Natural killer cell (primary cell): ENCODE results near the gene ARID5B. TPM values are rescaled to one million over a fixed set of nuclear protein-coding genes. Genes with fewer than 3 reads are reported as not detected.
"Not testable (repeated sequence)": the region's sequence is repeated elsewhere in the genome, so short reads cannot be mapped to it uniquely, and the experiment has no call there.

Experiments used
- ATAC-seq, 3 donors: fragments of 150-1000 bp in 2 of 3; fragments of 200-7000 bp in 1 of 3; cut with Tn5 transposase; 1 replicate in 1 of 3; 2 replicates in 2 of 3; pipeline ENCODE4 v1.10.0; 2021; ENCODE audit warnings: mild to moderate bottlenecking in 2 of 3, moderate library complexity in 2 of 3
- DNase-seq, 2 donors: peaks; one replicate each; pipeline versions ENCODE4 v3.0.0 to v3.0.0-alpha.2; 2013 to 2021; ENCODE audit warnings: mixed read lengths in 1 of 2
- H3K27ac ChIP-seq: one replicate; pipeline ENCODE4 v1.5.1; 2013; ENCODE audit warnings: mild to moderate bottlenecking, low read length
- H3K27me3 ChIP-seq: one replicate; pipeline ENCODE4 v1.6.1; 2013; ENCODE audit warnings: low read length; ENCODE audit not compliant: control insufficient read depth, insufficient read depth
- H3K36me3 ChIP-seq: one replicate; pipeline ENCODE4 v1.6.1; 2013; ENCODE audit warnings: low read length; ENCODE audit not compliant: control insufficient read depth, insufficient read depth
- H3K4me1 ChIP-seq: one replicate; pipeline ENCODE4 v1.6.1; 2013; ENCODE audit warnings: low read length; ENCODE audit not compliant: control insufficient read depth, insufficient read depth
- H3K4me3 ChIP-seq: one replicate; pipeline ENCODE4 v1.5.1; 2013; ENCODE audit warnings: low read length
- H3K9me3 ChIP-seq: one replicate; pipeline ENCODE4 v1.6.1; 2013; ENCODE audit warnings: low read length; ENCODE audit not compliant: control insufficient read depth, insufficient read depth
- H3K27ac Mint-ChIP-seq, 2 donors: one replicate each; pipeline ENCODE4 v1.8.0; 2022; ENCODE audit warnings: mild to moderate bottlenecking in 2 of 2, mixed read lengths in 2 of 2, moderate library complexity in 1 of 2
- H3K27me3 Mint-ChIP-seq, 2 donors: one replicate each; pipeline ENCODE4 v1.8.0; 2022; ENCODE audit warnings: low read depth in 2 of 2, mixed read lengths in 2 of 2
- H3K36me3 Mint-ChIP-seq: one replicate; pipeline ENCODE4 v1.8.0; 2022; ENCODE audit warnings: mixed read lengths
- H3K4me1 Mint-ChIP-seq, 2 donors: one replicate each; pipeline ENCODE4 v1.8.0; 2022; ENCODE audit warnings: mixed read lengths in 2 of 2
- H3K4me3 Mint-ChIP-seq: one replicate; pipeline ENCODE4 v1.8.0; 2022; ENCODE audit warnings: mild to moderate bottlenecking, moderate library complexity, mixed read lengths
- H3K9me3 Mint-ChIP-seq, 2 donors: one replicate each; pipeline ENCODE4 v1.8.0; 2022; ENCODE audit warnings: mixed read lengths in 2 of 2
- CTCF ChIP-seq: fragments of 200-600 bp; IDR thresholded peaks from one replicate; pipeline ENCODE4 v1.8.0; 2022; ENCODE audit warnings: antibody characterized with exemption
- WGBS: methylation state at CpG from one replicate; pipeline ENCODE4 v1.1.7; 2013; ENCODE audit warnings: missing lambda C conversion rate; ENCODE audit not compliant: insufficient coverage; 5-methylcytosine and 5-hydroxymethylcytosine counted together
- intact Hi-C: fragments of 100-400 bp; cut with micrococcal nuclease; formaldehyde crosslinking; loops from one replicate; pipeline ENCODE4 v1.14.2; 2022
- total RNA-seq, 4 donors: library from RNA; stranded (reverse); fragments of 120-200 nt in 1 of 4; gene quantifications; one replicate each; pipeline versions ENCODE4 v1.2.3 to v1.2.4, GENCODE V29; 2013 to 2022

The ARID5B gene
- total RNA-seq, 3 donors from 2014 or later (not counting 1 experiment from before 2014, with no cell fraction given), result 22.3 to 44.3 (median 31.3) TPM

GRCh38 chr10:62027841-62028501 lies 126.5 kb downstream of the ARID5B start:
- H3K27ac ChIP-seq, result no peak overlapping the region
- no peaks in the 10 kb centered on the region for H3K9me3 Mint-ChIP-seq
- H3K27me3 Mint-ChIP-seq, result no peaks in the 10 kb centered on the region
- 97% methylated on average over 4 of the region's 5 CpGs for WGBS
- H3K4me1 ChIP-seq, result peaks cover 6% of the 10 kb centered on the region
- no peaks in the 10 kb centered on the region for H3K9me3 ChIP-seq
- no peak for TF ChIP-seq CTCF
- no peak for ATAC-seq
- no peak overlapping the region for H3K4me3 Mint-ChIP-seq
- no peak for DNase-seq
- H3K36me3 Mint-ChIP-seq, result no peaks in the 10 kb centered on the region
- peaks cover 41 to 48% of the 10 kb centered on the region in 2 donors for H3K4me1 Mint-ChIP-seq
- H3K27me3 ChIP-seq, result no peaks in the 10 kb centered on the region
- intact Hi-C loops, result no loop called here
- no peaks in the 10 kb centered on the region for H3K36me3 ChIP-seq
- H3K4me3 ChIP-seq, result no peak overlapping the region
- peak overlapping the region in 1 of 2 donors; percentile 61 for H3K27ac Mint-ChIP-seq

GRCh38 chr10:62028502-62028842 lies 127.0 kb downstream of the ARID5B start:
- H3K9me3 ChIP-seq, H3K27me3 ChIP-seq, H3K4me1 ChIP-seq, H3K27me3 Mint-ChIP-seq, H3K4me3 ChIP-seq, ATAC-seq, H3K36me3 ChIP-seq, H3K9me3 Mint-ChIP-seq, intact Hi-C loops, DNase-seq, H3K27ac Mint-ChIP-seq, H3K27ac ChIP-seq, H3K36me3 Mint-ChIP-seq, H3K4me3 Mint-ChIP-seq: not testable (repeated sequence)
- H3K4me1 Mint-ChIP-seq, result peaks cover 41 to 47% of the 10 kb centered on the region in 2 donors
- 100% methylated on average over 5 of the region's 5 CpGs for WGBS

GRCh38 chr10:62029401-62029800 lies 127.9 kb downstream of the ARID5B start:
- Histone ChIP-seq H3K9me3 (no peaks in the 10 kb centered on the region), H3K27me3 (no peaks in the 10 kb centered on the region), H3K4me1 (peaks cover 6% of the 10 kb centered on the region), H3K27ac (no peak overlapping the region), H3K36me3 (no peaks in the 10 kb centered on the region), H3K4me3 (no peak overlapping the region)
- H3K36me3 Mint-ChIP-seq, result no peaks in the 10 kb centered on the region
- WGBS, result 100% methylated on average over 2 of the region's 2 CpGs
- H3K4me3 Mint-ChIP-seq, result no peak overlapping the region
- H3K4me1 Mint-ChIP-seq, result peaks cover 40 to 51% of the 10 kb centered on the region in 2 donors
- no peaks in the 10 kb centered on the region for H3K27me3 Mint-ChIP-seq
- no peak for TF ChIP-seq CTCF
- intact Hi-C loops, result no loop called here
- no peak for ATAC-seq
- no peak for DNase-seq
- H3K27ac Mint-ChIP-seq, result peak overlapping the region in 1 of 2 donors; percentile 37
- H3K9me3 Mint-ChIP-seq, result no peaks in the 10 kb centered on the region

GRCh38 chr10:62031507-62031906 lies 130.0 kb downstream of the ARID5B start:
- no peak for ATAC-seq

More at GRCh38 chr10:62031507-62031906, 130.0 kb downstream of the ARID5B start:
- Mint-ChIP-seq H3K36me3 (no peaks in the 10 kb centered on the region), H3K9me3 (no peaks in the 10 kb centered on the region), H3K4me1 (peaks cover 22 to 41% of the 10 kb centered on the region in 2 donors), H3K4me3 (no peak overlapping the region), H3K27ac (peak overlapping the region in 1 of 2 donors; percentile 9), H3K27me3 (no peaks in the 10 kb centered on the region)
- Histone ChIP-seq H3K27ac (no peak overlapping the region), H3K27me3 (no peaks in the 10 kb centered on the region), H3K4me3 (no peak overlapping the region), H3K9me3 (no peaks in the 10 kb centered on the region), H3K36me3 (no peaks in the 10 kb centered on the region), H3K4me1 (peaks cover 6% of the 10 kb centered on the region)
- no peak for DNase-seq
- intact Hi-C loops, result no loop called here
- WGBS, result 54% methylated on average over 2 of the region's 2 CpGs
- TF ChIP-seq CTCF, result no peak
